BE2C (cell line): Measurements from ENCODE around the gene POC1A.

Experiments used
- DNase-seq: peaks from one replicate; pipeline ENCODE4 v3.0.0-alpha.2; 2020
- H3K27me3 ChIP-seq: fragments of 250-450 bp; sonication (Bioruptor Pico); 2 replicates; pipeline ENCODE4 v1.5.1; 2020; ENCODE audit warnings: mild to moderate bottlenecking
- H3K36me3 ChIP-seq: fragments of 250-450 bp; sonication (Bioruptor Pico); 2 replicates; pipeline ENCODE4 v1.5.1; 2020; ENCODE audit warnings: mild to moderate bottlenecking
- H3K4me1 ChIP-seq: fragments of 250-450 bp; sonication (Bioruptor Pico); 2 replicates; pipeline ENCODE4 v1.5.1; 2020
- H3K4me3 ChIP-seq: 2 replicates; pipeline ENCODE4 v1.5.1; 2011; ENCODE audit warnings: low read depth, low read length
- H3K9me3 ChIP-seq: fragments of 250-450 bp; sonication (Bioruptor Pico); 2 replicates; pipeline ENCODE4 v1.5.1; 2020
- TF ChIP-seq, protein P1 (sequence below): IDR thresholded peaks from 2 replicates; pipeline ENCODE4 v1.5.1; 2012; ENCODE audit warnings: mild to moderate bottlenecking, low read depth, low read length

The POC1A gene

DNA sequence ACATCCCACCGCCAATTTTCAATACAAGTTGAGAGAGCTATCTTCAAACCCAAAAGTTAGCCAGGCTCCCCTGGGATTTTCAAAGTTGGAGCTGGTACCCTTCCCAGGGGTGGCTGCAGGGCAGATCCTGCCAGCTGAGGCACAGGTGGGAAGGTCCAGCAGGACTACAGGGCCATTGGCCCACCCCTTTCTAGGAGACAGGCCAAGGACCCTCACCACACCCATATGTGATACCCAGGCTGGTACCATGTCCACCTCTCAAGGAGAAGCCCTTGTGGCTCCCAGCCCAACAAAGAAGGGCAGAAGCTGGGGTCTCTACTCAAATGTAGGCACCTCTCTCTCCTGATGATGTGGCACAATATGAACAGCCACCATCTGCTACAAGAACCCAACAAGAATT lies 8.0 kb downstream of the POC1A start:
- H3K36me3 ChIP-seq = no peaks in the 10 kb centered on the region
- no peaks in the 10 kb centered on the region for H3K27me3 ChIP-seq
- no peak for DNase-seq
- no peaks in the 10 kb centered on the region for H3K9me3 ChIP-seq
- peaks cover 2% of the 10 kb centered on the region; the same call in 1 of the 2 replicates for H3K4me1 ChIP-seq
- H3K4me3 ChIP-seq = no peak overlapping the region
- TF ChIP-seq, protein P1, sequence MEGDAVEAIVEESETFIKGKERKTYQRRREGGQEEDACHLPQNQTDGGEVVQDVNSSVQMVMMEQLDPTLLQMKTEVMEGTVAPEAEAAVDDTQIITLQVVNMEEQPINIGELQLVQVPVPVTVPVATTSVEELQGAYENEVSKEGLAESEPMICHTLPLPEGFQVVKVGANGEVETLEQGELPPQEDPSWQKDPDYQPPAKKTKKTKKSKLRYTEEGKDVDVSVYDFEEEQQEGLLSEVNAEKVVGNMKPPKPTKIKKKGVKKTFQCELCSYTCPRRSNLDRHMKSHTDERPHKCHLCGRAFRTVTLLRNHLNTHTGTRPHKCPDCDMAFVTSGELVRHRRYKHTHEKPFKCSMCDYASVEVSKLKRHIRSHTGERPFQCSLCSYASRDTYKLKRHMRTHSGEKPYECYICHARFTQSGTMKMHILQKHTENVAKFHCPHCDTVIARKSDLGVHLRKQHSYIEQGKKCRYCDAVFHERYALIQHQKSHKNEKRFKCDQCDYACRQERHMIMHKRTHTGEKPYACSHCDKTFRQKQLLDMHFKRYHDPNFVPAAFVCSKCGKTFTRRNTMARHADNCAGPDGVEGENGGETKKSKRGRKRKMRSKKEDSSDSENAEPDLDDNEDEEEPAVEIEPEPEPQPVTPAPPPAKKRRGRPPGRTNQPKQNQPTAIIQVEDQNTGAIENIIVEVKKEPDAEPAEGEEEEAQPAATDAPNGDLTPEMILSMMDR = no peak

DNA sequence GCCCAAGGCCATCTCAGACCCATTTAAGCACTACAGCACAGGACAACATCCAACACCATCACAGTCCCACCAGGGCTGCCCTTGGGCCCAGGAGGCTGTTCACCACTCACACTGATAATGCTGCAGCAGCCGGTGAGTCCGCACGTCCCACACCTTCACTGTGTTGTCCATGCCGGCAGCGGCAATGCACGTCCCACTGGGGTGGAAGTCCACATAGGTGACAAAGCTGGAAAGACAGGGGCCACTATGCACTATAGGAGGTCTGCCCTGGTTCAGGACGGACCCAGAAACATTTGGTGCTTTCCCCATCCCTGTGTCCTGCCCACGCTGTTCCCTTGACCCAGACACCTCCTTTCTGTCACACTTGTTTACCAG lies 8.5 kb downstream of the POC1A start:
- Histone ChIP-seq H3K9me3 (no peaks in the 10 kb centered on the region), H3K27me3 (no peaks in the 10 kb centered on the region), H3K4me1 (peaks cover 2% of the 10 kb centered on the region; the same call in 1 of the 2 replicates), H3K36me3 (no peaks in the 10 kb centered on the region), H3K4me3 (no peak overlapping the region)
- DNase-seq = no peak
- TF ChIP-seq, protein P1 = no peak

DNA sequence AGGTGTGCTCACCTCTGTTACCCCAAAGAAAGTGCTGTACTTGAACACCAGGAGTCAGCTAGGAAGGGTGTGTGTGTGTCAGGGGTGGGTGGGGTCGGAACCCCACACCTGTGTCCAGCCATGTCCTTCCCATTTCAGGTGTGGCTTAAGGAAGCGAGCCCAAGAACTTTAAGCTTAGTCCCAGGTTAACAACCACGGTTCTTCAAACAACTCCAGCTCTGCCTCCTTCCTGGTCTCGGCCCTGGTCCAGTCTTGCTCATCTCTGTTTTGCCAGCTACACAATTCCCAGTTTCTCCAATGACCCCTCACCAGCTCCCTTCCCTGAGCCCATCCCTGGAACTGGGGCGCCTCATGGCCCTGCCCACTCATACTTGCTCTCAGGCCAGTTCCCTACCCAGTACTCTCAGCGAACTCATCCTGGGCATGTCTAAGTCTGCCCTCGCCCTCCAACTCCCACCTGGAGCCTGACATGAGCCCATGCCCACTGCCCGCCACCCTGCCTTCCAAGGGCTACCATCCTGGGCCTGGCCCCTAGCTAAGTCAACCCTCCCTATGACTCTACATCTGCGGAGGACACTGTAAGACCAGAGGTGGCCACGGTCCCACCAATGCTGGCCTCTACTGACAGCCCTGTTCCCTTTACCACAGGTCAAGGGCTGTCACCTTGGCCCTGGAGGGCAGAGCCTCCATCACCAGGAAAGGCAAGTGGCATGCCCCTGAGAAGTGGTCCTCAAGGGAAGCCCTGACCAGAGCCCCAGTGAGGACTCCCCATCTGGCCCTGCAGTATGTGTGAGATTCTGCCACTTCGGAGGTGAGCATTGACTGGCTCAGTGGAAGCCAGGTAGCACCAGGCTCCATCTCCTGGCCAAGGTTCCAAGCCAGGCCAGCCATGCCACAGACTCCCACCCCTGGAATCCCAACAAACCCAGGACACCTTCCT lies 9.2 kb downstream of the POC1A start:
- no peaks in the 10 kb centered on the region for H3K9me3 ChIP-seq
- DNase-seq = no peak
- TF ChIP-seq, protein P1 = no peak
- H3K36me3 ChIP-seq = no peaks in the 10 kb centered on the region
- H3K4me3 ChIP-seq = no peak overlapping the region
- peaks cover 2% of the 10 kb centered on the region; the same call in 1 of the 2 replicates for H3K4me1 ChIP-seq
- H3K27me3 ChIP-seq = no peaks in the 10 kb centered on the region

DNA sequence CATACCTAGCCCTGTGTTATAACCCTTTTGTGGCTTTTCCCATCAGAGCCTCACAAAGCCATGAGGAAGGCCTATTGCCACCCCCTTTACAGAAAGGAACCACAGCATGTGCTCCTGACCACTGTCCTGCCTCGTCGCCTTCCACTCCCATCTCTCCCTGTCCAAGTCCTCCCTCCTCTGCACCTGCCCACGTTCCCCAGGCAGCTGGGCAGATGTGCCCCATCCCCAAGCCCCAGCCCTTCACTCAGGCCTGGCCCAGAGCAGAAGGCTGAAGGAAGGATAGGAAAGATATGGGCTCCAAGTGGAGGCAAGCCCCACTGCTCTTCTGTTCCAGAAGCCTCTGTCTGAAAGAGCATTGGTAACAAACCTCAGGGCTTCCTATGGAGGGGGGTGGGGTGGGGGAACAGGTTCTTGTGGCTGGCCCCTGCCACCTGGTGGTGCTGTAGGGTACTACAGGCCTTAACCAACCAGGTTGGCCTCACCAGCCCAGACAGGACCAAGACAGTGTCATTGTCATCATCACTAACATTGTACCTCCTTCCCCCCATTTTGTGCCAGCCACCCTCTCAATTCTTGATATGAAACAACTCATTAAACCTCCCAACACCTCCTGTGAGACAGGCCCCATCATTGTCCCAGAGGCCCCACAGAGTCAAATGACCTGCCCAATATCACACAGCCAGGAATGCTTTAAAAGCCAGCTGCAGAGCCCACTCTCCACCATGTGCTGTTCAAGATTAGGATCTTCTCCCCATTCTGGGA lies 10.0 kb downstream of the POC1A start:
- Histone ChIP-seq H3K4me3 (no peak overlapping the region), H3K27me3 (no peaks in the 10 kb centered on the region), H3K4me1 (peaks cover 2% of the 10 kb centered on the region; the same call in 1 of the 2 replicates), H3K9me3 (no peaks in the 10 kb centered on the region), H3K36me3 (no peaks in the 10 kb centered on the region)
- peak; percentile 88 for DNase-seq
- TF ChIP-seq, protein P1 = peak; percentile 76

DNA sequence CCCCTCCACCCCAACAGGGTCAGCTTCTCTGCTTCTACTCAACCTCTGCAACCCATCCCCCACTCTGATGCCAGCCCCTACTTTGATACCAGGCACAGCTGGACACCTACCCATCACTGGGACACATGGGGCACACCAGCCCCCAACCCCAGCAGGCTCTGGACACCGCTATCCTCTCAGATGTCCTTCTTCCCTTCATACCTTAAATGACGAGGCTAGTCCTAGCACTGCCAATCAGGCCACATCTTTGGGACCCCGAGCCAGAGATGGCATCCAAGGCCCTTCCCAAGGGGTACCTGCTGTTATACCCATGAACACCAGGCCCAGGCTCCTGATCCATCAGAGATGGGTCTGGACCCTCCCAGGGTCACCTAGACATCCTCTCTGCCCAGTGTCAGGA lies 10.6 kb downstream of the POC1A start:
- Histone ChIP-seq H3K27me3 (no peaks in the 10 kb centered on the region), H3K4me1 (peaks cover 2% of the 10 kb centered on the region; the same call in 1 of the 2 replicates), H3K4me3 (no peak overlapping the region), H3K36me3 (no peaks in the 10 kb centered on the region), H3K9me3 (no peaks in the 10 kb centered on the region)
- no peak for DNase-seq
- TF ChIP-seq, protein P1 = no peak
